Renal cortex interstitium (tissue), 11 donors: Measurements from ENCODE around the gene COL10A1. TPM values are rescaled to one million over a fixed set of nuclear protein-coding genes. Genes with fewer than 3 reads are reported as not detected.
"Not testable (repeated sequence)": the region's sequence is repeated elsewhere in the genome, so short reads cannot be mapped to it uniquely, and the experiment has no call there.

Experiments
- DNase-seq, 11 donors: peaks; one replicate each; pipeline ENCODE4 v3.0.0-alpha.2; 2013; ENCODE audit warnings: low read depth in 9 of 11, low spot score in 4 of 11; ENCODE audit errors: extremely low read depth in 1 of 11
- polyA plus RNA-seq, 3 donors: library from polyadenylated mRNA; unstranded; fragments of 120-200 nt; gene quantifications; one replicate each; pipeline ENCODE4 v1.2.1, GENCODE V29; 2013; ENCODE audit not compliant: insufficient read length in 3 of 3

COL10A1 gene
- polyA plus RNA-seq, 3 donors, result 0.30 to 0.66 (median 0.48) TPM

GRCh38 chr6:116096048-116096759 lies 29.7 kb downstream of the COL10A1 start:
- not testable (repeated sequence) for DNase-seq

DNA sequence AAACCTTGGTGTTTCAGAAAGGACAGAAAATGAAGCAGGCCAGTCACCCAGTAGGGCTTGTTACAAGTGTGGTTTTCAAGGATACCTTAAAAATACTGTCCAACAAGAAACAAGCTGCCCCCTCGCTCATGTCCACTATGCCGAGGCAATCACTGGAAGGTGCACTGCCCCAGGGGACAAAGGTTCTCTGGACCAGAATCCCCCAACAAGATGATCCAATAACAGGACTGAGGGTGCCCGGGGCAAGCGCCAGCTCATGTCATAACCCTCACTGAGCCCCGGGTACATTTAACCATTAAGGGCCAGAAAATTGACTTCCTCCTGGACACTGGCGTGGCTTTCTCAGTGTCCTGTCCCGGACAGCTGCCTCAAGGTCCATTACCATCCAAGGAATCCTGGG lies 31.9 kb downstream of the COL10A1 start:
- no peak for DNase-seq

DNA sequence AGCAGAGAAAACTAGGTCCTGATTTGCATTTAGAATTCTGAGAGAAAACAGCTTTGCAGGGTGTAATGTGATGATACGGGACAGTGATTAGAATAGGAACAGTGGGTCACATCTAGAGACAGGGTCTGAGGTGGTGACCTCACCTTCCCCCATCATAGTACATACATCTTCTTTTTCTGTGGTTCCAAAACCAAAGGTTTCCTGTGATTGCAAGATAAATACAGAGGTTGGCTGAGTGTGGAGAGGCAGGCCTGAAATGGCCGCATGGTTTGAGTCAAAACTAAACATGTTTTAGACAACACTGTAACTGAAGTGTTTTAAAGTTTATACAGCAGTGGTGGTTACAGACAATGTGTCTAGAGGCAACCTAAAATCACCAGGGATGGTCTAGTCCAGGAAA lies 35.7 kb downstream of the COL10A1 start:
- DNase-seq, result no peak

- no peak for DNase-seq
Measured at GRCh38 chr6:116088946-116089345, 37.0 kb downstream of the COL10A1 start.

GRCh38 chr6:116087437-116088027 lies 38.4 kb downstream of the COL10A1 start:
- no peak for DNase-seq

- no peak for DNase-seq
Measured at GRCh38 chr6:116084284-116084683, 41.6 kb downstream of the COL10A1 start.

- no peak for DNase-seq
Measured at GRCh38 chr6:116083052-116083451, 42.9 kb downstream of the COL10A1 start.

DNA sequence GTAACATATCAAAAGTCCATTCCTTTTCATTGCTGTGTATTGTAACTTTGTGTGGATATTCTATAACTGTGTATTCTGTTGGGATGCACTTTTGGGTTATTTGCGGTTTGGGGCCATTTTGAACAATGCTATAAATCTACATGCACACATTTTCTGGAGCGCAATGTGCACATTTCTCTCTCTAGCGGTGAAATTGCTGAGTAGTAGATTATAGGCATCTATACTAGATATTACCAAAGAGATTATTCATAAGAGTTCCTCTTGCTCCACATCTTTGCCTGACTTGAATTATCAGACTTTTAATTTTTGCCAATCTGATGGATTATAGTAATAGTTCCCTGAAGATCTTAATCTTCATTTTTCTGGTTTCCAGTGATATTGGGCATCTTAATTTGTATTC lies 47.0 kb downstream of the COL10A1 start:
- no peak for DNase-seq

GRCh38 chr6:116078522-116078921 lies 47.4 kb downstream of the COL10A1 start:
- DNase-seq, result no peak

- DNase-seq, result no peak
Measured at GRCh38 chr6:116074732-116075390, 51.1 kb downstream of the COL10A1 start.

DNA sequence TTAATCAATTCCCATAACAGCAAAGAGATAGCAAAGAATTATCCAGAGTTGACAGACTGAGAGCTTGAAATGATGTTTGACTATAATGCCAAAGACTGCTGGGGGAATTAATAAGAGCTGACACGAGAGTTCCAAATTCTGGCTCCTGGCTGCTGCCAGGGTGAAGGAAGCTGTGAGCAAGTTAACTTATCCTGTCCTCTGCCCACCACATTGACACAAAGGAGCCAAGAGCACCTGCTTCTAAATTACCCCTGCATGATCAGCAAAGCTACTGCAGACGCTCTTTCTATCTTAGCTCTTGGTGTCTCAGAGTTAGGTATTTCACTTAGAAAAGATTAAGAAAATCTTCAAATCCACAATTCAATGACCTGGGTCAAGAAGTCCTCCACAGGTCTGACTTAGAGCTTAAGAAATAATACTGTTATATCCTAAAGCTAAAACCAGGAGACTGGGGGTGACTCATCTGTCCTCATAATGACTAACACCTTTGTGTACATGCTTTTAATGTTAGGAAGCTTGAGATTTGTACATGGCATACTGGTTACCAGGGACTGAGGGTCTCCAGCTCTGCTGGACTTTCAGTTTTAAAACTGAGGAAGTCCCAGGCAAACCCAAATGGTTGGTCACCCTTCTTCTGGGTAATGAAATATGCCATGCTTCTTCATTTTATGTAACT lies 52.0 kb downstream of the COL10A1 start:
- no peak for DNase-seq

- DNase-seq, result no peak
Measured at GRCh38 chr6:116072368-116072767, 53.6 kb downstream of the COL10A1 start.

DNA sequence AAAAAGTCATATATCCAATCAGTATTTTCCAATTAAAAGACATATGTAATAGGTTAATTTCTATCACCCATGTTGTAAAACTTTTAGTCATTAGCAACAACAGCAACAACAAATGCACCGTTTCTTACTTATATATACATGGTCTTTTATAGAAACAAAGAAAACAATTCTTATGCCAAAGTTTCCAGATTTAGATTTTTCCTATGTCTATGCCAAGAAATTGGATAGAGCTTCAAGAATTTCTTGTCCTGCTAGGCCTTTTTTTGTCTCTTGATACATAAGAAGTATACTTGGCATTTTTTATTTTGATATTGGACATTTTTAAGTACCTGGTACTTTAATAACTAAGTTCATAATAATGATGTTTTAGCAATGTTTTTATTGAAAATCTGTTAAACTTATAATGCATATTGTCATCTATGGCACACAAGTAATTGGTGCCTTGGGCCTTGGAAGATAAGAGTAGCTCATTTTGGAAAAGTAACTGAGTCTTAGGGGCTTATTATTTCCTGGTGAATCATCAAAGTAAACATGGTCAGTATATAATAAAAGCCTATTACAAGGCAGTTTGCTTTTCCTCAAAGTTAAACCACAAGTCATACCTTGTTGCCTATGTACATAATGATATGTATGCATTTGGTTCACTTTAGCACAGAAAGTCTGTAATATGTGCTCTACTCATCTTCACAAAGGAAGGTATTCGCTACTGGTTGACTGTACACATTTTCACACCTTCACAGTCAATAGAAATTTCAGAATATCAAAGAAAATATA lies 55.1 kb downstream of the COL10A1 start:
- DNase-seq, result no peak

DNA sequence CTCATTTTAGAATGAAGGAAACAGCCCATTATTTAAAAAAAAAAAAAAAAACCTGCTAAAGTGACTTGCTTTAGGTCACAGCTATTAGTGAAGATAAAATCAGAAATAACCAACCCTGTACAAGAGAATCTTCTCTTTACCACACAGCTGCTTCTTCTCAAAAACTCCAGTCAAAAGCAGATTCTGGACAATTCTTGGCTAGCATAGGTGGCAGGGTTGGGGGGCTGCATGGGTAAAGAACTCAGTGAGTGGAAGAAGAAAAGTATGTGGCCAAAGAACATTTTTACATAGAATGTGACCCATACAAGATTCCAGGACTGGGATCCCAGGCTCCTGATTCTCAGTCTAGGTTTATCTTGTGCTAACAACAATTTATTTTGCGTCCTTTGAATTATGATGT lies 55.8 kb downstream of the COL10A1 start:
- DNase-seq, result no peak

Other genes starting within 250 kb of the COL10A1 start
- gene FRK, start 65.2 kb downstream of the COL10A1 start, polyA plus RNA-seq, result 1 to 10 TPM; 3.8 to 8.3 (median 4.9) TPM
- 10 to 100 TPM; 40.7 to 47.7 (median 45.2) TPM for gene NT5DC1, start 25.3 kb downstream of the COL10A1 start, polyA plus RNA-seq
- gene TSPYL4, start 127.9 kb upstream of the COL10A1 start, polyA plus RNA-seq, result 10 to 100 TPM; 59.6 to 63.2 (median 60.3) TPM
- gene TSPYL1, start 153.8 kb upstream of the COL10A1 start, polyA plus RNA-seq, result 100 to 1,000 TPM; 100 to 105 (median 101) TPM
- gene DSE, start 244.8 kb upstream of the COL10A1 start, polyA plus RNA-seq, result 10 to 100 TPM; 38.7 to 42.5 (median 42.1) TPM